GM10248 (cell line): ENCODE results near the gene ANKRD13A.

Experiments
- CTCF ChIA-PET: fragments of 300-600 bp; sonication (Branson Sonifier 250); formaldehyde crosslinking; extraction: SDS; loops from one replicate; lab custom pipeline; 2021; ENCODE audit warnings: antibody characterized with exemption; lab: Yijun Ruan, JAX
- POLR2A ChIA-PET: fragments of 350-650 bp; sonication (Branson Sonifier 250); formaldehyde crosslinking; extraction: SDS; loops from one replicate; lab custom pipeline; 2020; ENCODE audit warnings: antibody characterized with exemption; lab: Yijun Ruan, JAX
- DNase-seq: peaks from one replicate; pipeline ENCODE4 v3.0.0; 2012; ENCODE audit errors: extremely low spot score
- TF ChIP-seq, protein P1 (sequence below): IDR thresholded peaks from 2 replicates; pipeline ENCODE4 v1.5.1; 2012; ENCODE audit warnings: mild to moderate bottlenecking, low read depth; ENCODE audit errors: extremely low read depth, missing control alignments, control extremely low read depth

ANKRD13A gene

DNA sequence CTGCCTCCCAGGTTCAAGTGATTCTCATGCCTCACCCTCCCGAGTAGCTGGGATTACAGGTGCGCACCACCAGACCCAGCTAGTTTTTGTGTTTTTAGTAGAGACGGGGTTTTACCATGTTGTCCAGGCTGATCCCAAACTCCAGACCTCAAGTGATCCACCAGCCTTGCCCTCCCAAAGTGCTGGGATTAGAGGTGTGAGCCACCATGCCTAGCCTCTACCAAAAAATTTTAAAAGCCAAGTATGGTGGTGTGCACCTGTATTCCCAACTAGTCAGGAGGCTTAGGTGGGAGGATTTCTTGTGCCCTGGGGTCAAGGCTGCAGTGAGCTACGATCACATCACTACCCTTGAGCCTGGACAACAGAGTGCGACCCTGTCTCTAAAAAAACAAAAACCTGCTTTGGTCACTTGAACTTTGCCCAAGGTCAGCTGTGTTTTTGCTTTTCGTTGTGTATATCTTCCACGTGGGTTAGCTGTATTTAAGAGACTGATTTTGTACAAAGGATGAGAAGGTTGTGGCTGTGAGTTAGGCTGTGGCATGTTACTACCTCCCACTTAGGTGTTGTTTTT, 36.4 kb downstream of the ANKRD13A start:
- no peak for DNase-seq
- ChIA-PET POLR2A (interaction anchor here (0.5 to 0.7 kb wide), 2 partner anchors 11 to 100 kb away, joined by 3 to 5 read pairs; no protein-coding TSS in a partner anchor), CTCF (interaction anchor here (0.8 to 1.7 kb wide), 2 partner anchors 15 to 22 kb away, joined by 3 to 4 read pairs; no protein-coding TSS in a partner anchor)
- TF ChIP-seq, protein P1, sequence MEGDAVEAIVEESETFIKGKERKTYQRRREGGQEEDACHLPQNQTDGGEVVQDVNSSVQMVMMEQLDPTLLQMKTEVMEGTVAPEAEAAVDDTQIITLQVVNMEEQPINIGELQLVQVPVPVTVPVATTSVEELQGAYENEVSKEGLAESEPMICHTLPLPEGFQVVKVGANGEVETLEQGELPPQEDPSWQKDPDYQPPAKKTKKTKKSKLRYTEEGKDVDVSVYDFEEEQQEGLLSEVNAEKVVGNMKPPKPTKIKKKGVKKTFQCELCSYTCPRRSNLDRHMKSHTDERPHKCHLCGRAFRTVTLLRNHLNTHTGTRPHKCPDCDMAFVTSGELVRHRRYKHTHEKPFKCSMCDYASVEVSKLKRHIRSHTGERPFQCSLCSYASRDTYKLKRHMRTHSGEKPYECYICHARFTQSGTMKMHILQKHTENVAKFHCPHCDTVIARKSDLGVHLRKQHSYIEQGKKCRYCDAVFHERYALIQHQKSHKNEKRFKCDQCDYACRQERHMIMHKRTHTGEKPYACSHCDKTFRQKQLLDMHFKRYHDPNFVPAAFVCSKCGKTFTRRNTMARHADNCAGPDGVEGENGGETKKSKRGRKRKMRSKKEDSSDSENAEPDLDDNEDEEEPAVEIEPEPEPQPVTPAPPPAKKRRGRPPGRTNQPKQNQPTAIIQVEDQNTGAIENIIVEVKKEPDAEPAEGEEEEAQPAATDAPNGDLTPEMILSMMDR, result no peak

DNA sequence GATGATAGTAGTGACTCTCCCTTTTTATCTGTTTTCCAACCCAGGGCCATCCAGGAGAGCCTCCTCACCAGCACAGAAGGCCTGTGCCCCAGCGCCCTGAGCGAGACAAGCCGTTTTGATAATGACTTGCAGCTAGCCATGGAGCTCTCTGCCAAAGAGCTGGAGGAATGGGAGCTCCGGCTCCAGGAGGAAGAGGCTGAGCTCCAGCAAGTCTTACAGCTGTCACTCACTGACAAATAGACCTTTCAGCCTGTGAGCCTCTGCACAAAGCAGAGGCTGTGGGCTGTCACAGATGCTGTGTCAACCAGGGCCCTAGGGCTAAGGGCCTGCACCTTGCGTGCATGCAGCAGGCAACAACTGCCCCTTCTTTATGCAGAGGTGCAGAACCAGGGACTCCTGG, 38.1 kb downstream of the ANKRD13A start:
- POLR2A ChIA-PET, result interaction anchor here (0.6 kb wide), 1 partner anchor 310 kb away, joined by 3 read pairs; no protein-coding TSS in a partner anchor
- DNase-seq, result no peak
- CTCF ChIA-PET, result interaction anchor here (1.0 to 1.4 kb wide), 5 partner anchors 8 to 62 kb away, joined by 3 to 6 read pairs (median 3); no protein-coding TSS in a partner anchor
- TF ChIP-seq, protein P1, result no peak

DNA sequence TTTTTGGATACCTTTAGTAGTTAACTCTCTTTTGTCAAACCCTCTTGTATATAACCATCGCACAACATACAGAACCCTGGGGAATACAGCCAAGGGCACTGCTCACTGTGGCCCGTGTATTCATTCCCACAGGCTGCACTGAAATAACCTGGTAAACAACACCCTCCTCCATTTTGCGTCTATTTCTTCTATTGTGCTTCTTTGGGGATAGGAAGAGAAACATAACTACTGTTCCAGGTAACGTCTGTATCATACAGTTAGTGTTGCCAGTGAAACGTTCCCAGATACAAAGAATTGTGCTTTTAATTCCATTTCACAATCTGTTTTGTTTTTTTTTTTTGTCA, 39.5 kb downstream of the ANKRD13A start:
- no peak for DNase-seq
- CTCF ChIA-PET, result interaction anchor here (1.1 to 1.4 kb wide), 2 partner anchors 9 to 13 kb away, joined by 3 to 5 read pairs; no protein-coding TSS in a partner anchor
- POLR2A ChIA-PET, result no interaction called here
- TF ChIP-seq, protein P1, result no peak

DNA sequence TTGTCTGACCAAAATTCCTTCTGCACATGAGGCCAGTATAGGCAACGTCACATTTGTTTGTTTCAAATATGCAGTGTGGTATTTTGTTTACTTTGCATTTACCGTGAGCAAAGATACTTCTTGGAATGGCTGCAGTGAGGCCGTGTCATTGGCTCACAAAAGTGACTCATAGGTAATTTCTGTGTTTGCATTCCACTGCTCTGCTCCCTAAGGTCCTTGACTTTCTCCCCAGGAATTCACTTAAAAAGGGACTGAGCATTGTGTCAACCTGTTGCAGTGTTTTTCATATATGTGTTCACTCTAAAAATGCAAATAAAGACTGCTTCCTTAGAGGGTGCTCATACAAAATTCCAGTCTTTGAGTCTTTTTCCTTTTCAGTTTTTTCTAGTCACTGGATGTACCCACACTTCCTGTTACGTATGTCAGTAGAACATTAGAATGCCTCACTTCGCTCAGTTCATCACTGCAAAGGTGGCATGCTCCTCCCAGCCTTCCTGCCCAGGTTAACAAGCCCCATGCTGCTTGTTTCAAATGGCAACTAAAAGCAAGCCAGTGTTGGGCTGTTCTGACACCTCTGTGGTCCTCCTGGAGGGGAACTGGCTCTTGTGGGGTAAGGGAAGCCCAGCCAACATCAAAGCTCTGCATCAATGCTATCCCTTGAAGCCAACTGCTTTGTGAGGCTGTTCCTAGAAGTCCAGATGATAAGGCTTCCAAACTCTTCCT, 40.0 kb downstream of the ANKRD13A start:
- DNase-seq, result no peak
- CTCF ChIA-PET, result interaction anchor here (2.3 to 3.4 kb wide), 2 partner anchors 10 to 15 kb away, joined by 6 to 12 read pairs; no protein-coding TSS in a partner anchor
- POLR2A ChIA-PET, result interaction anchor here (0.6 kb wide), 1 partner anchor 16 kb away, joined by 3 read pairs; no protein-coding TSS in a partner anchor
- TF ChIP-seq, protein P1, result no peak

DNA sequence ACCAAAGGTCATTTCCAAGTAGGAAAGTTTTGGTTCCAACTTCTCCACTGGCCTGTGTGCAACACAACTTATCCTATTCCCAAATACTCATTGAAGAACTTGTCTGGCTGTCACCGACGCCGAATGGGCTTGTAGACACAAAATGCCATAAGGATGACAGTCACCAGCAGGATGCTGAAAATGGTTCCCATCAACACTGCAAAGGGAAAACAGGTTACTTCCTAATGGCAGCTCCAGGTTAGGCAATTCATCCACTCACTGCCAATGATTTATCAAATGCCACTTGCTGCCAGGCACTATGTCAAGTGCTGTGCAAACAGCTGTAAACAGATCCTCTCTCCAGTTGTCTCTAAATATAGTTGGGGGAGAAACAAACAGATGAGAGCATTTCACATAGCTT, 43.0 kb downstream of the ANKRD13A start:
- CTCF ChIA-PET, result interaction anchor here (0.9 to 3.4 kb wide), 5 partner anchors 9 to 33 kb away, joined by 4 to 12 read pairs (median 5); no protein-coding TSS in a partner anchor
- DNase-seq, result no peak
- TF ChIP-seq, protein P1, result no peak
- POLR2A ChIA-PET, result interaction anchor here (0.6 kb wide), 1 partner anchor 389 kb away, joined by 4 read pairs; no protein-coding TSS in a partner anchor

DNA sequence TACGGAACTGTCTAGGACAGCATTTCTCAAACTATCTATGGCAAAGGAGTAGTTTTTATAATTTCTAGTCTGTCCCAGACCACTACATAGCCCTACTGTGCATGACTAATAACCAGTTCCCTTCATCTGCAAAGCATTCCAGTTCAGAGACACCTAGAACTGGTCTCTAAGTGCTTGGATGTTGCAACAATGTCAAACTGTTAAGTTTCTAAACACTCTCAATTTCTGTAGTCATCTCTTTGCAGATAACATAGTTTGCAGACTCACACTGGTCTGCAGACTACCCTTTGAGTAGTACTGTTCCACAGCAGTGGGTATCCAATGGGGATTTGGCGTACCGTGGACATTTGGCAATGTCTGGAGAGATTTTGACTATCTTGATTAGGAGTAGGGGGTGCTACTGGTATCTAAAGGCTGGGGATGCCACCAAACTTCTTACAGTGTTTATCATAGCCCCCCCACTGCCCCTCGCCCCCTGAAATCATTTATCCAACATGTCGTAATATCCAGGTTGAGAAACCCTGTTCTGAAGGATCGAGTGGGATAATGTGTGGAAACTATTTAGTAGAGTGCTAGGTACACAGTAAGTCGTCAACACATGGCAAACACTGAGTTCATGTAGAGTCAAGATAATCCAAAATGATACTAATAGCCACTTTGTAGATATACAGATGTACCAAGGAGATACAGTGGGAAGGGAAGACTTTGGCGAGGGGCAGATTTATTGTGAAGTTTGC, 47.4 kb downstream of the ANKRD13A start:
- DNase-seq, result no peak
- TF ChIP-seq, protein P1, result no peak
- ChIA-PET CTCF (interaction anchor here (0.6 to 1.0 kb wide), 3 partner anchors 9 to 22 kb away, joined by 3 to 4 read pairs (median 3); no protein-coding TSS in a partner anchor), POLR2A (no interaction called here)
